GM15510 (cell line): Measurements from ENCODE around the gene SLC5A3.

Experiments
- POLR2A ChIP-seq: IDR thresholded peaks from 3 replicates; pipeline ENCODE4 v1.6.1; 2011; ENCODE audit warnings: borderline replicate concordance; ENCODE audit not compliant: insufficient read length; ENCODE audit errors: extremely low read depth

Gene SLC5A3

DNA sequence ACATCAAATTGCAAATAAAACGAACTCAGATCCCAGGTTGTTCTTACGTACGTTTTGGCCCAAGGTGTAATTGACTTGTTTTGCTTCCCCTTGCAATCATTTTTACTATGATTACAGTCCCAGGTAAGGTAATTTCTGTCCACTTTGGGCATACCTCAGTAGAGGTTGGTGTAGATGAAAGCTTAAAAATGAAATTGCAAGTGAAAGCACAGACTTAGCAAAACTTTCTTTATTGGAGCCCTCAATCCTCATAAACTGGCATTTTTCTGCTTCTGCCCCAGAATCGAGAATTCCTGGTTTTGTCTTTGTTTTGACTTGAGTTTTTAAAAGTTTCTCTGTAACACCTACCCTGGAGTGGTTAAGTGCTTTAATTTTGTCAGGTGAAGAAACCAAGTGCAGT, 9.4 kb downstream of the SLC5A3 start:
- TF ChIP-seq POLR2A, result no peak

DNA sequence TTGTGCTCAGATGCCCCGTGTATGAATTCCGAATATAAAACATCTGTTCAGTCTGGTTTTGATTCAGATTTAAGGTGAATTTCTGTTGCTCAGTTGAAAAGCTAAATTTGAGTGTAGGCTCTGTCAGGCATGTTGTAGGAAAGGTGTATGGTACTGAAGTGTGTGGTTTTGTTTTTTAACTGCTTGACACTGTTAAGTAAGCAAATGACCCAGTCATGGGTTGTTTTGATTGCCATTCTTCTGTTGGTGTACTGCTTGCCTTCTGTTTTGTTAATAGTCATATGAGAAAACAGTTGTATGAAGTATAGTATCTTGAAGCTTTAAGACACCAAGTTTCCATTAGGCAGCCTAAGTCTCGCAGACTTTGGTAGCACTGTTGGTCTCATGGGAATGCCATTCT, 10.0 kb downstream of the SLC5A3 start:
- TF ChIP-seq POLR2A, result no peak

DNA sequence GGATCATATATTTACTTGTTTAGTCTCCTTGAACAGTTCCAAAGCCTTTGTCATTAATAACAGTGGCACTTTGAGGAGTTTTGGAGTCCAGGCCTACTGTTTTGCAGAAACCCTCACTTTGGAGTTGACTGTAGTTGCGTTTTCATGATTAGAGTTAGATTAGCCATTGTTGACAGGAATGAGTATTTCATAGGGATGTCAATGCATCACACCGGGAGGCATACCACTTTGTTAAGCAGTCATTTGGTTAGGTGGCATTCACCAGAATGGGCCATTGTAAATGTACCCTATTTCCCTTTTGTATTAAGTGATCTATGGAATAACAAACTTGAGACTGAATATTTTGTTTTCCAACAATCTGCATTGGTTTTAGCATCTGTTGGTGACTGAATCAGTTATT, 11.8 kb downstream of the SLC5A3 start:
- no peak for TF ChIP-seq POLR2A

DNA sequence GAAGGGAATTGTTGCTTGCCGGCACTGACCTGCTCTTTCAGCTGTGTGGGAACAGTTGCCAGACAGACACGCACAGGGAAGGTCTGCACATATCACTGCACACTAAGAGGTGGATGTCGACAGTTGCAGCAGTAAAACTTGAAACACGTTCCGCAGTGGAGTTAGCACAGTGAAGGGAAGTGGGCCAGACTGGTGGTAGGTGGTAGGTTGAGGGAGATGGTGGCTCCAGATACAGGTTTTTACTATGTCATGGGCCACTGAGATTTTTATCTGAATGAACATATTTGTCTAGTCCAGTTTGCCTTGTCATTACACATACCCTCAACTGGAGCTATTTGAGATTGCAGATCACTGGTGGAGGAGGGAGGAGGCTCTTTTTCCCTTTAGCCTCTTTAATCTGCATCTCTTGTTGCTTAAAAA, 13.5 kb downstream of the SLC5A3 start:
- no peak for TF ChIP-seq POLR2A

DNA sequence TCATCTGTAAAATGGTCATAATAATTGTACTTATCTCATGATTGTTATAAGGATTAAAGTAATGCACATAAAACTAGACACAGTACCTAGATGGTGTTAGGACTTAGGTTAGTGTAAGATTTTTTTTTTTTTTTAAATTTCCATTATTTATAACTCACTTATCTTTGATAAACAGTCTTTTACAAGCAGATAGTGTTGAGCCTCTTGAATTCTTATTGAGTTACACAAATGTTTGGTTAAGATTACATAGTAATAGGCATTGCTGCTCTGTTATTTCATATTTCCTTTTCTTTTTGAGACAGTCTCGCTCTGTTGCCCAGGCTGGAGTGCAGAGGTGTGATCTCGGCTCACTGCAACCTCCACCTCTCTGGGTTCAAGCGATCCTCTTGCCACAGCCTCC, 15.4 kb downstream of the SLC5A3 start:
- TF ChIP-seq POLR2A, result no peak

DNA sequence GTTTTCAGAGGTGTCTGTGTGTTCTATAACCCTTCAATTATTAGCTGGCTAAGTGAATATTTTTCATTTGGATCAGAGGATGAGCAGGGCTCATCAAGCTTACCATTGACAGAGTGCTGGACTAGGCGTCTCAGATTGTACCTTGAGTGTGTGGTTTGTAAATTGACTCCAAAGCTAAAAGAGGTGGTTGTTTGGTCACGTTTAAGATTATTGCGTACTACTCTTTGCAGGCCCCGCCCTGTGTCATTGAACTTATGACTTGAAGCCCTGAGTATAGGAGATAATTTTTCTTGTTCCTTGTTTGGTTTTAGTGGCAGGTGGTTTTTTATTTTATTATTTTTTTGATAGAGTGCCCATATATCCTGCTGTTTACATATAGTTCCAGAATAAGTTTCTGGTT, 17.7 kb downstream of the SLC5A3 start:
- TF ChIP-seq POLR2A, result no peak

DNA sequence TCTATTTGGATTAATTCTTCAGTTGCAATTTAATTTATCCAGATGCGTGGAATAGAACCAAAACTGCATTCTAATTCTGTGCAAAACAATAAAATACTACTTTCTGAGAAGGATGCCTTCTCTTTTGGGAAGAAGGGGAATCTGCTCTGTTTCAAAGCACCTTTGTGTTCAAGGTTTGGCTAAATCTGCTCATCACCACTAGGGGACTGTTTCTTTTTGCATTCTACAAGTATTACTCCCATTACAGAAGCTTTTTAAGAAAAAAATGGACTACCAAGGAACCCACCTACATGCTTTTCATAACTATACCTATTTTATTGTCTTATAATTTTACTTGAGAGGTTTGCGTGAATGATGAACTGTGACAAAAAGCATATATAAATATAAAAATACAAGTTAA, 18.2 kb downstream of the SLC5A3 start:
- TF ChIP-seq POLR2A, result no peak

DNA sequence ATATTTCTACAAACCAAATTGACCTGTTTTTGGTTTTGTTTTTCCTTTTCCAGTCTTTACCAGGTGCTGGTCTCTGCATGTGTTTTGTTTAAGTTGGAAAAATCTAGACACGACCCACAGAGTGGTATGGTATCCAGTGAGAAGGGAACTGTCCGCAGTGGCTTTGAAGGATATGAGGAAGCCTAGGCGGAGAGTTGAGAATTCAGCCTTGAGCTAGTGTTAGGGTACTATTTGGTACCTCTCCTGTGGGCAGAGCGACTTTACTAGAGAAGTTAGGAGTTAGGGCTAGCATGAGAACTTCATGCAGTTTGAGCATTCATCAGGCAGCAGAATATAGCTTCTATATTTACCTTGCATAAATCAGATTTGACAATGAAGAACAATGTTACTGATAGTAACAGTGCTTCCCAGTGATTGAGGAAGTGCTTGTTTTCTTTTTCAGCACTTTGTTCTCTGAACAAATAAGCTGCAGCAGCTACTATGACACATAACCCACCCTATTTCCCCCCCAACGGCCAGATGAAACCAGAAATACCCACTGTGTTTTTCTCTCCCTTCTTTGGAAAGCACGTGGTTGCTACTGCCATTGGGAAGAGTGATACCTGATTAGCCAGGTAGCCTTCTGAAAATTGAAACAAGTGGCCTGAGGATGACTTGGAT, 19.0 kb downstream of the SLC5A3 start:
- TF ChIP-seq POLR2A, result no peak

DNA sequence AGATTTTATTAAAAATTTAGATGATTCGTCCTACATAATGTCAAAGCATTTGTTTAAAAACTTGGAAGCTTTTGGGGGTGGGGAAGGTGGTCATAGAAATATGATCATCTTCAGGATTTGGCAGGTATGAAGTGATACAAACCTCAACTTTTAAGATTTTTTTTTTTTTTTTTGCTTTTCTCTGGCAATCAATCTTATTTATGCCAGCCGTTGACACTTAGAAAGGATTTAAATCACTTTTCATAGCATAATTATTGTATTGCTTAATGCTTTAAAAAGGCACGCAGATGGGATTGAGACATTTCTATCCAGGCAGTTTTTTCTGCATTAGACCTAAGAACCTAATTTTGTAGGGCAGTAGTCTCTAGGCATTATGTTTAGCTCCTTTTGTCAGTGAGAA, 19.7 kb downstream of the SLC5A3 start:
- TF ChIP-seq POLR2A, result no peak

DNA sequence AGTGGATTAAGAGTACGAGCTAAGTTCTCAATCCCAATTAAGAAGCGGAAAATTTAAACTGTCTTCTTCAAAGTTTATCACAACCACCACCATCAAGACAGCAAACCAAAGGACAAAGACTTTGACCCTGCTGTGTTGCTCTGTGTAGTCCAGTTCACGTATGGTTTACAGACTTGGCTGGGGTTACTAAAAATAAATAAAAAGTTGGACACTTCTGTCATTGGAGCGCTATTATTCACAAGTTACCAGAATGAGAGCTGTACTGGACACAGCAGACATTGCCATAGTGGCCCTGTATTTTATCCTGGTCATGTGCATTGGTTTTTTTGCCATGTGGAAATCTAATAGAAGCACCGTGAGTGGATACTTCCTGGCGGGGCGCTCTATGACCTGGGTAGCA, 21.6 kb downstream of the SLC5A3 start:
- TF ChIP-seq POLR2A, result no peak

DNA sequence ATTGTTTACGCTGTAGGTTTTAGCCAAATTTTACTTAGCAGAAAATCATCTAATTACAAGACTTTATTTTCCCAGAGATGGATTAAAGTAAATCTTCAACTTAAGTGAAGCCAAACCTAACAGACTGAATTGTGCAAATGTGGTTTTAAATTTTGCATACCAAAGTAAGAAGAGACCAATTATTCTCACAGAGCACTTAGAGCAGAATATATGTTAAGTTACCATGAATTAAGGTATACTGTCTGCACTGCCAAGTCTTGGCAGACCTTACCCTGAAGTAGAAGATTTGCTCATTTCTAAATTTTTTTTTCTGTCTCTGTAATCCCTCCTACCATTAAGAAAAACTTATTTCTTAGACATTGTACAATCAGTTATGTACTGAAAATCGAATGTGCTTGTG, 24.1 kb downstream of the SLC5A3 start:
- no peak for TF ChIP-seq POLR2A

DNA sequence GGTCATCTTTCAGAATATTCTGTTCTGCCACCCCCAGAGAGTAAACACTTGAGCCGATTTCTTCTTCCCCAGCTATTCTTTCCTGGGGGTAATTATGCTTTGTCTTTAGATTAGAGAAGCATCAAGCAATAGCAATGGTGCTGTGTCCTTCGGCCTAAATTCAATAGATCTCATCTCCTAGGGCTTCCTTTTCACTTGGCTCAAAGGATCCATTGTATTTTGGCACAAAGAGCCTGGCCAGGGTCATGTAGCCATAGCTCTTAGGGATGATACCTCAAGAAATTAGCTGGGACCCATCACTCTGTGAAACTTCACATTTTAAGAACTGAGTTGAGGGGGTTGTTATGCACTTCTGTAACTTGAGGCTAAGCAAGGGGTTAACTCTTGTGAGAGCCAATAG, 27.0 kb downstream of the SLC5A3 start:
- TF ChIP-seq POLR2A, result no peak

DNA sequence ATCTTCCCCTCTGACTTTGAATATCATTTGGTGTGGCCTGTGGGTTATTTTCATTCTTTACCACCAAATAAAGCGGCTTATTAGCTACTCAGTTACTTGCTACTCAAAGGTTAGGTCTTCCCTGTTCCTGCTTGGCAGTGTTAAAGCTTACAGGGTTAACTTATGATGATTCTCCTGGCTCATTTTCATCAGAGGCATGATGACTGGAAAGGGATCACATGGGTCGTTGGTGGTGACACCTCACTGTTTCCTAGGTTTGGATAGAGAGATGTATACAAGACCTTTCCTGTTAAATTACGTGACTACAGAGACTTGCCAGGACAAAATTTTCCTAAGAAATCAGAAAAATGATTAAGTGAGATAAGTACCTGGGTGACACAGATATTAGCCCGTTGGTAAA, 27.4 kb downstream of the SLC5A3 start:
- no peak for TF ChIP-seq POLR2A

DNA sequence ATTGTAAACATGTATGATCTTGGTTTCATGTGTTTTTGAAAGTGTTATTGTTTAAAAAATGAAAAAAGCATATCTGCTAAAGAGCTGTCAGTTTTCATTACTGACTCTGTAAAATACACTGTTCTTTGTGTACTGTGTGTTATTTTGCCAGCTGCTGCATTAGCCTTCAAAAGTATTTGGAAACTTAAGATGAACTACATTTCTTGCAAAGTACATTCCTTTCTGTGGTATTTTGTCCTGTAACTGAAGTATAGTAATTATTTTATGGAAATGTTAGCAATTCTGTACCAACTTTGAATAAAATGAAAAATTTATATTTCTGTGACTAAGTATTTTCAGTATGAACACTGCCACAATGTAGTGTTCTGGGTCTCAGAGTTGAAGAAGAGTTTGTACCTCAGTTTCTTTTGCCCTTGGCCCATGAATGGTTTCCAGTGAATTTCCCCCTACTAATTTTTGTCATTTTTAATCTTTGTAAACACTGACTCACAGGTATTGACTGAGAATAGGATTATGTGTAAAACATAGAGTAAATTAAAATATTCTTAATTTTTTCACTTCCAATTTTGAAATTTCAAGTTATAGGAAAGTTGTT, 32.7 kb downstream of the SLC5A3 start:
- no peak for TF ChIP-seq POLR2A

DNA sequence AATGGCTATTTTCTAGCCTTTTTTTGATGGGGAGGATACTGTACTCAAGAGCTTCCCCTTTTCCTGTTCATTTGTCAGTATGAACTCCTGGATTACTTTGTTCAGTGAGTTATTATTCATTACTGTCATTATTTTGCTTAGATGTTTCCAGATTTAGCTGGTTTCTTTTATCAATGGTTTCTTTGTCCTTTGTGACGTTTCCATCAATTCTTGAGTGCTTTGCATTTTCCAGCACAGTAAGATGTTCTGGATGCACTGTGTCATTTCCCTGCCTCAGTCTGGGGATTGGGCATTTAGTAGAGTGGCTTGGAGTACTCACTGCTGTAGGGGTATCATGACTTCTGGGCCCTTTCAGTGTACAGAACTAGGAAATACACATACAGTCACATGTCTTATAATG, 34.2 kb downstream of the SLC5A3 start:
- no peak for TF ChIP-seq POLR2A

DNA sequence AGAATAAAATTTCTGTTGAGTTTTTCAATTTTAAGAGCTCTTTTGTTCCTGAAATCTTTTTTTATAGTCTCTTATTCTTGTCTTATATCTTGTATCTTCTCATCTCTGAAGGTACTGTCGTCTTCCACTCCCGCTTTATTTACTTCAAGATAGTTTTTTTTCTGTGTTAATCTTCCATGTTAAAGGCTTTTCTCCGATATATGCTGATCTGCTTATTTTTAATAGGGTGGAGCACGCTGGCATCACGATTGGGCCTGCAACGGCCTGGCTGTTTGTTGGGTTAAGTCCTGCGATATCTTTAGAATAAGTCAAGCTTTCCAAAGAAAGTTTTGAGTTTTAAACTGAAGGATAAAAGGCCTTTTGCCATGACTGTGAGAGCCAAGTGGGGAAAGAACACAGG, 35.7 kb downstream of the SLC5A3 start:
- TF ChIP-seq POLR2A, result no peak
